Measurements from ENCODE around the gene SPRYD3.

- TF ChIP-seq POLR2AphosphoS5 (IDR thresholded peaks at IDR 0.05) (no peak), CTCF (IDR thresholded peaks at IDR 0.05) (no peak)
Measured at GRCh38 chr12:53086361-53086760, 7.2 kb upstream of the SPRYD3 start.
